Dermis blood vessel endothelial cell (primary cell): ENCODE results near the gene CUX1. TPM values are rescaled to one million over a fixed set of nuclear protein-coding genes. Genes with fewer than 3 reads are reported as not detected.
"Not testable (repeated sequence)": the region's sequence is repeated elsewhere in the genome, so short reads cannot be mapped to it uniquely, and the experiment has no call there.

ENCODE experiments used
- DNase-seq: peaks from one replicate; pipeline ENCODE4 v3.0.0; 2010
- total RNA-seq: library from RNA; depleted of rRNA; stranded (reverse); fragments of >200 nt; gene quantifications from 2 replicates; pipeline ENCODE4 v1.2.3, GENCODE V29; 2014

CUX1 gene
- total RNA-seq, 1 donor from 2014 or later, result 39.5 TPM

- DNase-seq, result no peak
These were observed 22.0 kb upstream of the CUX1 start for GRCh38 chr7:101795461-101795860.

GRCh38 chr7:101798173-101798572 lies 19.3 kb upstream of the CUX1 start:
- DNase-seq, result not testable (repeated sequence)

GRCh38 chr7:101803203-101804087 lies 14.0 kb upstream of the CUX1 start:
- DNase-seq, result no peak

GRCh38 chr7:101804088-101804963 lies 13.1 kb upstream of the CUX1 start:
- peak; percentile 22 for DNase-seq

GRCh38 chr7:101804967-101805366 lies 12.5 kb upstream of the CUX1 start:
- no peak for DNase-seq

- no peak for DNase-seq
These were observed 4.8 kb upstream of the CUX1 start for GRCh38 chr7:101812595-101812994.

- DNase-seq, result no peak
These were observed 3.9 kb upstream of the CUX1 start for GRCh38 chr7:101813402-101814019.

- DNase-seq, result peak; percentile 62
These were observed 3.1 kb upstream of the CUX1 start for GRCh38 chr7:101814081-101814990.

- DNase-seq, result peak; percentile 22
These were observed 2.2 kb upstream of the CUX1 start for GRCh38 chr7:101814991-101815825.

- peak; percentile 87 for DNase-seq
These were observed 1.4 kb upstream of the CUX1 start for GRCh38 chr7:101815826-101816594.

GRCh38 chr7:101816595-101817470 lies 593 bp upstream of the CUX1 start:
- peak; percentile 61 for DNase-seq

- no peak for DNase-seq
These were observed 1.1 kb downstream of the CUX1 start for GRCh38 chr7:101818287-101819071.

- no peak for DNase-seq
These were observed 1.8 kb downstream of the CUX1 start for GRCh38 chr7:101819183-101819582.

- DNase-seq, result no peak
These were observed 2.6 kb downstream of the CUX1 start for GRCh38 chr7:101819913-101820522.

- no peak for DNase-seq
These were observed 3.3 kb downstream of the CUX1 start for GRCh38 chr7:101820703-101821102.

GRCh38 chr7:101822632-101823031 lies 5.2 kb downstream of the CUX1 start:
- DNase-seq, result not testable (repeated sequence)

- no peak for DNase-seq
These were observed 5.7 kb downstream of the CUX1 start for GRCh38 chr7:101823096-101823495.

GRCh38 chr7:101823596-101823995 lies 6.2 kb downstream of the CUX1 start:
- DNase-seq, result no peak
